Neural cell (in vitro differentiated cells): ENCODE data around the gene KLHDC7B. TPM values are rescaled to one million over a fixed set of nuclear protein-coding genes. Genes with fewer than 3 reads are reported as not detected.

Experiments
- H2AFZ ChIP-seq: fragments of 200-600, 300-800 bp; sonication (generic), shearing (Covaris generic); 2 replicates; pipeline ENCODE4 v1.6.0; 2014; ENCODE audit warnings: low read depth, mild to moderate bottlenecking, antibody characterized with exemption, low read length, moderate library complexity
- H3F3A ChIP-seq: fragments of 200-600 bp; shearing (Covaris generic); 2 replicates; pipeline ENCODE4 v1.6.1; 2016; ENCODE audit warnings: mild to moderate bottlenecking, moderate library complexity, mixed read lengths, antibody characterized with exemption, low read length; ENCODE audit not compliant: insufficient read depth, poor library complexity, severe bottlenecking
- H3K27ac ChIP-seq: fragments of 200-600, 300-800 bp; sonication (generic), shearing (Covaris generic); 2 replicates; pipeline ENCODE4 v1.5.1; 2014; ENCODE audit warnings: mild to moderate bottlenecking, low read length, moderate library complexity
- H3K27me3 ChIP-seq: fragments of 300-800, 200-600 bp; sonication (generic), shearing (Covaris generic); 2 replicates; pipeline ENCODE4 v1.6.0; 2014; ENCODE audit warnings: mild to moderate bottlenecking, low read depth, low read length, moderate library complexity; ENCODE audit not compliant: insufficient read depth
- H3K36me3 ChIP-seq: fragments of 300-800, 200-600 bp; sonication (generic), shearing (Covaris generic); 2 replicates; pipeline ENCODE4 v1.5.1; 2014; ENCODE audit warnings: mild to moderate bottlenecking, antibody characterized with exemption, low read length, moderate library complexity; ENCODE audit not compliant: insufficient read depth
- H3K4me2 ChIP-seq: fragments of 300-800, 200-600 bp; sonication (generic), shearing (Covaris generic); 2 replicates; pipeline ENCODE4 v1.6.0; 2014; ENCODE audit warnings: mild to moderate bottlenecking, low read length
- H3K4me3 ChIP-seq: fragments of 300-800, 200-600 bp; sonication (generic), shearing (Covaris generic); 2 replicates; pipeline ENCODE4 v1.5.1; 2014; ENCODE audit warnings: mild to moderate bottlenecking, low read length, moderate library complexity
- H3K79me2 ChIP-seq: fragments of 200-600 bp; shearing (Covaris generic); replicated peaks from 2 replicates; pipeline ENCODE4 v1.6.0; 2014; ENCODE audit warnings: mild to moderate bottlenecking, low read length, moderate library complexity; ENCODE audit not compliant: insufficient read depth
- H3K9ac ChIP-seq: fragments of 300-800, 200-600 bp; sonication (generic), shearing (Covaris generic); 2 replicates; pipeline ENCODE4 v1.6.1; 2016; ENCODE audit warnings: mild to moderate bottlenecking, low read length, mixed read lengths
- H3K9me2 ChIP-seq: fragments of 200-600 bp; shearing (Covaris generic); 2 replicates; pipeline ENCODE4 v1.6.1; 2016; ENCODE audit warnings: mild to moderate bottlenecking, low read length, mixed read lengths; ENCODE audit not compliant: insufficient read depth
- H3K9me3 ChIP-seq: fragments of 200-600, 300-800 bp; sonication (generic), shearing (Covaris generic); 2 replicates; pipeline ENCODE4 v1.6.1; 2016; ENCODE audit warnings: mild to moderate bottlenecking, mixed run types, low read length, moderate library complexity, mixed read lengths
- H4K20me1 ChIP-seq: fragments of 200-600 bp; shearing (Covaris generic); 2 replicates; pipeline ENCODE4 v1.6.1; 2016; ENCODE audit warnings: mild to moderate bottlenecking, mixed run types; ENCODE audit not compliant: insufficient read depth
- CTCF ChIP-seq: fragments of 450-650 bp; IDR thresholded peaks from 2 replicates; pipeline ENCODE4 v1.5.1; 2014; ENCODE audit warnings: antibody characterized with exemption, mild to moderate bottlenecking, moderate library complexity; ENCODE audit not compliant: poor library complexity, severe bottlenecking
- EP300 ChIP-seq: fragments of 450-650 bp; conservative IDR thresholded peaks from 2 replicates; pipeline ENCODE4 v1.6.1; 2014; ENCODE audit warnings: antibody characterized with exemption, mild to moderate bottlenecking, moderate library complexity; ENCODE audit not compliant: poor library complexity, severe bottlenecking
- EZH2 ChIP-seq: fragments of 200-600, 300-800 bp; shearing (Covaris generic), sonication (generic); IDR thresholded peaks from 2 replicates; pipeline ENCODE4 v1.6.1; 2014; ENCODE audit warnings: antibody characterized with exemption, low read length, borderline replicate concordance, mild to moderate bottlenecking; ENCODE audit not compliant: insufficient read depth, poor library complexity, severe bottlenecking
- MXI1 ChIP-seq: fragments of 450-650 bp; conservative IDR thresholded peaks from 2 replicates; pipeline ENCODE4 v1.6.1; 2014; ENCODE audit warnings: antibody characterized with exemption, mild to moderate bottlenecking; ENCODE audit not compliant: poor library complexity, severe bottlenecking
- POLR2AphosphoS5 ChIP-seq: IDR thresholded peaks from 2 replicates; pipeline ENCODE4 v1.6.1; 2012
- RAD21 ChIP-seq: fragments of 450-650 bp; conservative IDR thresholded peaks from 2 replicates; pipeline ENCODE4 v1.6.1; 2014; ENCODE audit warnings: antibody characterized with exemption, mild to moderate bottlenecking, moderate library complexity
- REST ChIP-seq: IDR thresholded peaks from 2 replicates; pipeline ENCODE4 v1.6.1; 2012; ENCODE audit warnings: borderline replicate concordance
- SMC3 ChIP-seq: fragments of 450-650 bp; conservative IDR thresholded peaks from 2 replicates; pipeline ENCODE4 v1.6.1; 2014; ENCODE audit warnings: antibody characterized with exemption, mild to moderate bottlenecking, moderate library complexity; ENCODE audit not compliant: poor library complexity
- TAF1 ChIP-seq: IDR thresholded peaks from 2 replicates; pipeline ENCODE4 v1.6.1; 2012; ENCODE audit warnings: low read depth
- polyA plus RNA-seq: library from polyadenylated mRNA; depleted of rRNA; stranded (reverse); fragments of >200 nt; gene quantifications from 2 replicates; pipeline ENCODE4 v1.2.3, GENCODE V29; 2014

KLHDC7B gene
- polyA plus RNA-seq, 1 donor from 2014 or later: not detected

- peak overlapping the region; percentile 86 for H3K9ac ChIP-seq
- peak overlapping the region; percentile 94 for H3K4me3 ChIP-seq
- H3K9me2 ChIP-seq: no peaks in the 10 kb centered on the region
- peak overlapping the region; percentile 27 for H2AFZ ChIP-seq
- TF ChIP-seq POLR2AphosphoS5 (no peak), REST (no peak)
- H3K79me2 ChIP-seq: peaks cover 30% of the 10 kb centered on the region
- peak overlapping the region; percentile 73 for H3K4me2 ChIP-seq
- peak overlapping the region; percentile 65 for H3K27ac ChIP-seq
- no peaks in the 10 kb centered on the region for H3F3A ChIP-seq
- H3K27me3 ChIP-seq: no peaks in the 10 kb centered on the region
- no peaks in the 10 kb centered on the region for H3K36me3 ChIP-seq
- no peaks in the 10 kb centered on the region for H4K20me1 ChIP-seq
- H3K9me3 ChIP-seq: no peaks in the 10 kb centered on the region
Observed at GRCh38 chr22:50506611-50507420, 38.9 kb upstream of the KLHDC7B start.

GRCh38 chr22:50507421-50507990 is 38.2 kb upstream of the KLHDC7B start, which contains the start of gene LMF2:
Gene LMF2, minus strand, starts transcription at chr22:50507702. Its CDS starts 27 bp downstream, at chr22:50507675.
- H3K79me2 ChIP-seq: peaks cover 34% of the 10 kb centered on the region
- peak within 1 kb of the TSS; percentile 94 for H3K4me3 ChIP-seq
- H2AFZ ChIP-seq: peak within 1 kb of the TSS; percentile 27
- H3K9me3 ChIP-seq: no peaks in the 10 kb centered on the region
- H3K27me3 ChIP-seq: no peaks in the 10 kb centered on the region
- TF ChIP-seq EP300 (no peak), TAF1 (peak; percentile 51), REST (no peak), POLR2AphosphoS5 (peak; percentile 76), CTCF (no peak), MXI1 (peak; percentile 77), SMC3 (peak; percentile 46), EZH2 (no peak), RAD21 (peak; percentile 45)
- H3K9me2 ChIP-seq: no peaks in the 10 kb centered on the region
- H3K4me2 ChIP-seq: peak within 1 kb of the TSS; percentile 97
- no peaks in the 10 kb centered on the region for H4K20me1 ChIP-seq
- peak within 1 kb of the TSS; percentile 86 for H3K9ac ChIP-seq
- no peaks in the 10 kb centered on the region for H3F3A ChIP-seq
- H3K36me3 ChIP-seq: no peaks in the 10 kb centered on the region
- peak within 1 kb of the TSS; percentile 81 for H3K27ac ChIP-seq
